ENCODE measurements around the gene SLC12A7. TPM values are rescaled to one million over a fixed set of nuclear protein-coding genes. Genes with fewer than 3 reads are reported as not detected.
A peak's percentile ranks its signal among the peaks of the same experiment; 100 is the strongest.

Gene SLC12A7
- total RNA-seq, 1 experiment from 2014 or later: 207 TPM

GRCh38 chr5:1003296-1003937 is 108.4 kb downstream of the SLC12A7 start:
- intact Hi-C loops (cut with micrococcal nuclease; ENCODE audit: unreplicated experiment): no loop called here
- CTCF ChIA-PET: no interaction called here
- H3K27me3 ChIP-seq (ENCODE audit: insufficient read depth, low read depth): peaks cover 83% of the 10 kb centered on the region
- H3K9me2 ChIP-seq (ENCODE audit: insufficient read depth): no peaks in the 10 kb centered on the region
- H3K4me2 ChIP-seq: no peak overlapping the region
- no peak overlapping the region for H3K27ac ChIP-seq
- peaks cover 4% of the 10 kb centered on the region; the same call in 1 of the 2 replicates for H3K4me1 ChIP-seq (replicated peaks; ENCODE audit: insufficient read depth)
- H3K36me3 ChIP-seq (ENCODE audit: low read depth): no peaks in the 10 kb centered on the region
- POLR2A ChIA-PET (ENCODE audit: unreplicated experiment): no interaction called here
- no peaks in the 10 kb centered on the region for H3K79me2 ChIP-seq (ENCODE audit: low read depth)
- peak; percentile 80 to 84 for DNase-seq
- peaks cover 19% of the 10 kb centered on the region; the same call in 1 of the 2 replicates for H3F3A ChIP-seq (ENCODE audit: insufficient read depth, low read depth)
- H2AFZ ChIP-seq: no peak overlapping the region
- H3K4me3 ChIP-seq: no peak overlapping the region
- TF ChIP-seq EZH2 (IDR thresholded peaks at IDR 0.05; ENCODE audit: low read depth) (no peak), CTCF (conservative IDR thresholded peaks at IDR 0.05) (no peak)
- H4K20me1 ChIP-seq (ENCODE audit: insufficient read depth): no peaks in the 10 kb centered on the region
- no TSS peak for BruUV-seq (replicated peaks)
- no peaks in the 10 kb centered on the region for H3K9me3 ChIP-seq (ENCODE audit: insufficient read depth, low read depth)

GRCh38 chr5:1002836-1003235 is 109.0 kb downstream of the SLC12A7 start:
- no peak for DNase-seq
- peaks cover 83% of the 10 kb centered on the region for H3K27me3 ChIP-seq (ENCODE audit: insufficient read depth, low read depth)
- H3K4me1 ChIP-seq (replicated peaks; ENCODE audit: insufficient read depth): peaks cover 4% of the 10 kb centered on the region; the same call in 1 of the 2 replicates
- no peaks in the 10 kb centered on the region for H3K36me3 ChIP-seq (ENCODE audit: low read depth)
- BruUV-seq (replicated peaks): no TSS peak
- H3K27ac ChIP-seq: no peak overlapping the region
- no peak overlapping the region for H2AFZ ChIP-seq
- no peaks in the 10 kb centered on the region for H3K9me3 ChIP-seq (ENCODE audit: insufficient read depth, low read depth)
- TF ChIP-seq CTCF (conservative IDR thresholded peaks at IDR 0.05) (no peak), EZH2 (IDR thresholded peaks at IDR 0.05; ENCODE audit: low read depth) (no peak)
- no peaks in the 10 kb centered on the region for H3K9me2 ChIP-seq (ENCODE audit: insufficient read depth)
- no peak overlapping the region for H3K4me3 ChIP-seq
- ChIA-PET CTCF (interaction anchor here (0.7 kb wide), 1 partner anchor 131 kb away, joined by 6 read pairs; no protein-coding TSS in a partner anchor), POLR2A (ENCODE audit: unreplicated experiment) (no interaction called here)
- peaks cover 19% of the 10 kb centered on the region; the same call in 1 of the 2 replicates for H3F3A ChIP-seq (ENCODE audit: insufficient read depth, low read depth)
- H4K20me1 ChIP-seq (ENCODE audit: insufficient read depth): no peaks in the 10 kb centered on the region
- H3K79me2 ChIP-seq (ENCODE audit: low read depth): no peaks in the 10 kb centered on the region
- no peak overlapping the region for H3K4me2 ChIP-seq
- intact Hi-C loops (cut with micrococcal nuclease; ENCODE audit: unreplicated experiment): no loop called here

- no peak for DNase-seq
- H3K27ac ChIP-seq: no peak overlapping the region
- ChIA-PET POLR2A (ENCODE audit: unreplicated experiment) (no interaction called here), CTCF (interaction anchor here (0.7 kb wide), 1 partner anchor 131 kb away, joined by 6 read pairs; no protein-coding TSS in a partner anchor)
- no peaks in the 10 kb centered on the region for H3K9me3 ChIP-seq (ENCODE audit: insufficient read depth, low read depth)
- no peaks in the 10 kb centered on the region for H4K20me1 ChIP-seq (ENCODE audit: insufficient read depth)
- H3K4me3 ChIP-seq: no peak overlapping the region
- no peak overlapping the region for H3K4me2 ChIP-seq
- no TSS peak for BruUV-seq (replicated peaks)
- H3K4me1 ChIP-seq (replicated peaks; ENCODE audit: insufficient read depth): peaks cover 4% of the 10 kb centered on the region; the same call in 1 of the 2 replicates
- H3K36me3 ChIP-seq (ENCODE audit: low read depth): no peaks in the 10 kb centered on the region
- TF ChIP-seq CTCF (conservative IDR thresholded peaks at IDR 0.05): no peak
- TF ChIP-seq EZH2 (IDR thresholded peaks at IDR 0.05; ENCODE audit: low read depth): no peak
- no peak overlapping the region for H2AFZ ChIP-seq
- H3F3A ChIP-seq (ENCODE audit: insufficient read depth, low read depth): peaks cover 19% of the 10 kb centered on the region; the same call in 1 of the 2 replicates
- no peaks in the 10 kb centered on the region for H3K9me2 ChIP-seq (ENCODE audit: insufficient read depth)
- no peaks in the 10 kb centered on the region for H3K79me2 ChIP-seq (ENCODE audit: low read depth)
- peaks cover 83% of the 10 kb centered on the region for H3K27me3 ChIP-seq (ENCODE audit: insufficient read depth, low read depth)
- intact Hi-C loops (cut with micrococcal nuclease; ENCODE audit: unreplicated experiment): no loop called here
These were observed 109.7 kb downstream of the SLC12A7 start for GRCh38 chr5:1002271-1002546.

All from PC-9 (cell line).